H9 (cell line): Measurements from ENCODE around the gene SDF2. TPM values are rescaled to one million over a fixed set of nuclear protein-coding genes. Genes with fewer than 3 reads are reported as not detected.

ENCODE experiments used
- DNase-seq: peaks from one replicate; pipeline ENCODE4 v3.0.0-alpha.2; 2017
- H2AFZ ChIP-seq: one replicate; pipeline ENCODE4 v1.6.1; 2013; ENCODE audit warnings: mild to moderate bottlenecking, low read length, control low read depth, moderate library complexity
- H2AK5ac ChIP-seq: 2 replicates; pipeline ENCODE4 v1.6.1; 2013; ENCODE audit warnings: low read length, control low read depth, mixed read lengths; ENCODE audit not compliant: insufficient read length
- H2BK120ac ChIP-seq: one replicate; pipeline ENCODE4 v1.6.1; 2013; ENCODE audit warnings: low read depth, mild to moderate bottlenecking, low read length, control low read depth, inconsistent platforms; ENCODE audit not compliant: poor library complexity, severe bottlenecking
- H2BK12ac ChIP-seq: 2 replicates; pipeline ENCODE4 v1.6.1; 2013; ENCODE audit warnings: low read length, control low read depth, mixed read lengths, low read depth; ENCODE audit not compliant: insufficient read length
- H2BK15ac ChIP-seq: 2 replicates; pipeline ENCODE4 v1.6.1; 2013; ENCODE audit warnings: low read depth, low read length, control low read depth
- H2BK20ac ChIP-seq: one replicate; pipeline ENCODE4 v1.6.1; 2013; ENCODE audit warnings: low read depth, mild to moderate bottlenecking, low read length, control low read depth, inconsistent platforms; ENCODE audit not compliant: poor library complexity, severe bottlenecking
- H2BK5ac ChIP-seq: 2 replicates; pipeline ENCODE4 v1.6.1; 2013; ENCODE audit warnings: low read length, control low read depth, mixed read lengths; ENCODE audit not compliant: insufficient read length
- H3K14ac ChIP-seq: 2 replicates; pipeline ENCODE4 v1.6.1; 2013; ENCODE audit warnings: low read length, control low read depth; ENCODE audit not compliant: insufficient read depth
- H3K18ac ChIP-seq: 2 replicates; pipeline ENCODE4 v1.6.1; 2013; ENCODE audit warnings: low read depth, mild to moderate bottlenecking, mixed read lengths, low read length, control low read depth; ENCODE audit not compliant: insufficient read length
- H3K23ac ChIP-seq: 2 replicates; pipeline ENCODE4 v1.6.1; 2013; ENCODE audit warnings: low read length, control low read depth, mixed read lengths, low read depth; ENCODE audit not compliant: insufficient read length
- H3K23me2 ChIP-seq: 2 replicates; pipeline ENCODE4 v1.6.1; 2013; ENCODE audit warnings: low read depth, mild to moderate bottlenecking, mixed read lengths, low read length, control low read depth; ENCODE audit not compliant: insufficient read length, poor library complexity, severe bottlenecking
- H3K27ac ChIP-seq: 2 replicates; pipeline ENCODE4 v1.5.1; 2013; ENCODE audit warnings: low read length, control low read depth, mixed read lengths, low read depth; ENCODE audit not compliant: insufficient read length
- H3K27me3 ChIP-seq: 2 replicates; pipeline ENCODE4 v1.6.1; 2013; ENCODE audit warnings: low read length, control low read depth, inconsistent platforms; ENCODE audit not compliant: insufficient read depth
- H3K4ac ChIP-seq: 2 replicates; pipeline ENCODE4 v1.6.1; 2013; ENCODE audit warnings: low read depth, mild to moderate bottlenecking, control low read depth, inconsistent platforms, low read length, moderate library complexity
- H3K4me1 ChIP-seq: 2 replicates; pipeline ENCODE4 v1.6.1; 2013; ENCODE audit warnings: low read length, control low read depth, inconsistent platforms; ENCODE audit not compliant: insufficient read depth
- H3K4me2 ChIP-seq: 2 replicates; pipeline ENCODE4 v1.6.1; 2013; ENCODE audit warnings: low read length, control low read depth, mixed read lengths; ENCODE audit not compliant: insufficient read length, insufficient read depth
- H3K56ac ChIP-seq: 2 replicates; pipeline ENCODE4 v1.6.1; 2013; ENCODE audit warnings: low read depth, mild to moderate bottlenecking, mixed read lengths, low read length, control low read depth; ENCODE audit not compliant: insufficient read length
- H3K79me1 ChIP-seq: 2 replicates; pipeline ENCODE4 v1.6.1; 2013; ENCODE audit warnings: low read depth, mild to moderate bottlenecking, moderate library complexity, low read length, control low read depth, inconsistent platforms; ENCODE audit not compliant: insufficient read depth, poor library complexity, severe bottlenecking
- H3K79me2 ChIP-seq: 2 replicates; pipeline ENCODE4 v1.6.1; 2013; ENCODE audit warnings: low read length, control low read depth, inconsistent platforms; ENCODE audit not compliant: insufficient read depth
- H3K9ac ChIP-seq: 2 replicates; pipeline ENCODE4 v1.6.1; 2013; ENCODE audit warnings: low read length, control low read depth, mixed read lengths; ENCODE audit not compliant: insufficient read length; ENCODE audit errors: extremely low read depth
- H3K9me3 ChIP-seq: one replicate; pipeline ENCODE4 v1.6.1; 2013; ENCODE audit warnings: low read depth, low read length, inconsistent platforms; ENCODE audit not compliant: control insufficient read depth
- H3T11ph ChIP-seq: one replicate; pipeline ENCODE4 v1.6.1; 2013; ENCODE audit warnings: mild to moderate bottlenecking, low read length, control low read depth, inconsistent platforms
- H4K20me1 ChIP-seq: one replicate; pipeline ENCODE4 v1.6.1; 2013; ENCODE audit not compliant: control insufficient read depth, insufficient read length, insufficient read depth
- H4K5ac ChIP-seq: 2 replicates; pipeline ENCODE4 v1.6.1; 2013; ENCODE audit warnings: low read depth, mild to moderate bottlenecking, mixed read lengths, low read length, control low read depth; ENCODE audit not compliant: insufficient read length
- H4K8ac ChIP-seq: replicated peaks from 2 replicates; pipeline ENCODE4 v1.6.1; 2013; ENCODE audit warnings: low read length, control low read depth, mixed read lengths, low read depth; ENCODE audit not compliant: insufficient read length
- H4K91ac ChIP-seq: 2 replicates; pipeline ENCODE4 v1.6.1; 2013; ENCODE audit warnings: low read depth, mild to moderate bottlenecking, moderate library complexity, mixed read lengths, low read length, control low read depth; ENCODE audit not compliant: insufficient read length
- H3K27ac Mint-ChIP-seq, 3 experiments: 2 replicates in 2 of 3; 3 replicates in 1 of 3; pipeline ENCODE4 v1.8.0; 2020 to 2021; ENCODE audit warnings: mixed read lengths in 3 of 3, mild to moderate bottlenecking in 1 of 3, moderate library complexity in 1 of 3
- H3K27me3 Mint-ChIP-seq: 2 replicates; pipeline ENCODE4 v1.8.0; 2021; ENCODE audit warnings: low read depth, mild to moderate bottlenecking, moderate library complexity, mixed read lengths
- H3K36me3 Mint-ChIP-seq, 3 experiments: 2 replicates in 2 of 3; 3 replicates in 1 of 3; pipeline ENCODE4 v1.8.0; 2020 to 2021; ENCODE audit warnings: low read depth in 3 of 3, mixed read lengths in 3 of 3; ENCODE audit not compliant: insufficient read depth in 1 of 3
- H3K4me1 Mint-ChIP-seq, 2 experiments: 2 replicates each; pipeline ENCODE4 v1.8.0; 2020; ENCODE audit warnings: mixed read lengths in 2 of 2
- H3K4me3 Mint-ChIP-seq, 2 experiments: 2 replicates in 1 of 2; 3 replicates in 1 of 2; pipeline ENCODE4 v1.8.0; 2020 to 2021; ENCODE audit warnings: mild to moderate bottlenecking in 2 of 2, mixed read lengths in 2 of 2, moderate library complexity in 1 of 2
- H3K9me3 Mint-ChIP-seq, 2 experiments: 2 replicates in 1 of 2; 3 replicates in 1 of 2; pipeline ENCODE4 v1.8.0; 2020; ENCODE audit warnings: mild to moderate bottlenecking in 2 of 2, mixed read lengths in 2 of 2, moderate library complexity in 1 of 2
- WGBS: extraction: QIAGEN DNeasy Blood & Tissue Kit; methylation state at CpG from one replicate; pipeline ENCODE4 v1.1.7; 2013; ENCODE audit warnings: missing lambda C conversion rate, low lambda C conversion rate, mixed read lengths; ENCODE audit not compliant: insufficient read length; ENCODE audit errors: extremely low coverage; 5-methylcytosine and 5-hydroxymethylcytosine counted together
- total RNA-seq: library from RNA; stranded (reverse); gene quantifications from 2 replicates; pipeline ENCODE4 v1.2.1, GENCODE V29; 2021
- TF ChIP-seq, protein P1 (sequence below): fragments of 200-600 bp; sonication (generic); conservative IDR thresholded peaks from 3 replicates; pipeline ENCODE4 v1.8.0; 2021; ENCODE audit warnings: antibody characterized with exemption, mild to moderate bottlenecking

Gene SDF2
- total RNA-seq, 1 experiment from 2014 or later, result 40.2 TPM

DNA sequence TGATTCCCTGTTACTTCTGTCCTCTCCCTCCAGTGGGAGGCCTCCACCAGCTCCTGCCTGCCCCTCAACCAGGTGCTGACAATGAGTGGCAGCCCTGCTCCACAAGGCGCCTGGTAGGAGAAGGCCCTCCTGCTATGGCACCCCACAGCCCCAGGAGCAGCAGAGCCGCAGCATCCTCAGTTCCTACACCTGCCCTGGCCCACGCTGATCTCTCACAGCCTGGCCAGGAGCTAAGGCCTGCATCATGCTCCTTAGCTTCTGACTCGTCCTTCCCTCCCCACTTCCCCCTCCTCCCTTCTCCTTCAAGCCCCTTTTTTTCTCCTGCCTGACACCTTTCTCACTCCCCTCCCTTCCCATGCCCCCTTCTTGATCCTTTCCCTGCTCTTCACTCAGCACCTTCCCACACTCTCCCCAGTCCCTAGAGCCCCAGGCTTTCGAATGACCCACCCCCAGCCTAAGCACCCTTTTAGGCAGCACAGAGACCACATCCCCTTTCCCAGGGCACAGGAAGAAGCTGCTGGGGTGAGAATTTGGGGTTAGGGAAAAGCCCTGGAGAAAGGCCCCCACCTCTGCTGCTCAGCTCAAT lies 43.5 kb upstream of the SDF2 start:
- no peak overlapping the region for H3K4me3 Mint-ChIP-seq

More for the DNA sequence above, 43.5 kb upstream of the SDF2 start:
- peak overlapping the region in 2 of 3 experiments; percentile 91 to 96; a peak in 5 of 7 replicates for H3K27ac Mint-ChIP-seq
- no peaks in the 10 kb centered on the region for H3K9me3 ChIP-seq
- no peak overlapping the region for H3K18ac ChIP-seq
- H2BK20ac ChIP-seq, result no peak overlapping the region
- H3K27me3 ChIP-seq, result no peaks in the 10 kb centered on the region
- no peak overlapping the region for H2AK5ac ChIP-seq
- no peak overlapping the region for H4K5ac ChIP-seq
- no peaks in the 10 kb centered on the region for H3K23me2 ChIP-seq
- H3K9ac ChIP-seq, result no peak overlapping the region
- H3K23ac ChIP-seq, result no peak overlapping the region
- peaks cover 23 to 58% (median 47%) of the 10 kb centered on the region in 3 experiments; a peak in 6 of 7 replicates for H3K36me3 Mint-ChIP-seq
- no CpG with 5 or more reads among the region's 5 CpGs for WGBS
- no peak overlapping the region; the same call in 1 of the 2 replicates for H3K14ac ChIP-seq
- no peak overlapping the region for H2BK5ac ChIP-seq
- no peaks in the 10 kb centered on the region for H3K79me2 ChIP-seq
- no peak overlapping the region for H3K56ac ChIP-seq
- no peak overlapping the region for H4K8ac ChIP-seq
- no peak for DNase-seq
- H2BK12ac ChIP-seq, result no peak overlapping the region
- no peak overlapping the region for H3T11ph ChIP-seq
- no peak overlapping the region for H4K91ac ChIP-seq
- TF ChIP-seq, protein P1, sequence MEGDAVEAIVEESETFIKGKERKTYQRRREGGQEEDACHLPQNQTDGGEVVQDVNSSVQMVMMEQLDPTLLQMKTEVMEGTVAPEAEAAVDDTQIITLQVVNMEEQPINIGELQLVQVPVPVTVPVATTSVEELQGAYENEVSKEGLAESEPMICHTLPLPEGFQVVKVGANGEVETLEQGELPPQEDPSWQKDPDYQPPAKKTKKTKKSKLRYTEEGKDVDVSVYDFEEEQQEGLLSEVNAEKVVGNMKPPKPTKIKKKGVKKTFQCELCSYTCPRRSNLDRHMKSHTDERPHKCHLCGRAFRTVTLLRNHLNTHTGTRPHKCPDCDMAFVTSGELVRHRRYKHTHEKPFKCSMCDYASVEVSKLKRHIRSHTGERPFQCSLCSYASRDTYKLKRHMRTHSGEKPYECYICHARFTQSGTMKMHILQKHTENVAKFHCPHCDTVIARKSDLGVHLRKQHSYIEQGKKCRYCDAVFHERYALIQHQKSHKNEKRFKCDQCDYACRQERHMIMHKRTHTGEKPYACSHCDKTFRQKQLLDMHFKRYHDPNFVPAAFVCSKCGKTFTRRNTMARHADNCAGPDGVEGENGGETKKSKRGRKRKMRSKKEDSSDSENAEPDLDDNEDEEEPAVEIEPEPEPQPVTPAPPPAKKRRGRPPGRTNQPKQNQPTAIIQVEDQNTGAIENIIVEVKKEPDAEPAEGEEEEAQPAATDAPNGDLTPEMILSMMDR, result no peak
- no peak overlapping the region for H3K4me2 ChIP-seq
- no peaks in the 10 kb centered on the region for H3K4me1 ChIP-seq
- H2BK15ac ChIP-seq, result no peak overlapping the region
- H4K20me1 ChIP-seq, result peaks cover 4% of the 10 kb centered on the region
- no peak overlapping the region for H3K4ac ChIP-seq
- no peaks in the 10 kb centered on the region for H3K9me3 Mint-ChIP-seq
- peaks cover 34 to 44% of the 10 kb centered on the region in 2 experiments for H3K4me1 Mint-ChIP-seq
- H3K79me1 ChIP-seq, result no peaks in the 10 kb centered on the region
- H3K27ac ChIP-seq, result no peak overlapping the region
- H3K27me3 Mint-ChIP-seq, result no peaks in the 10 kb centered on the region
- H2AFZ ChIP-seq, result no peak overlapping the region
- no peak overlapping the region for H2BK120ac ChIP-seq
